ENCODE measurements around the gene POLR3G.

Gene POLR3G

GRCh38 chr5:90553711-90554110 is 79.0 kb downstream of the POLR3G start:
- no peak for FAIRE-seq

GRCh38 chr5:90554358-90555006 is 79.8 kb downstream of the POLR3G start:
- no peak for FAIRE-seq

GRCh38 chr5:90555666-90556065 is 81.0 kb downstream of the POLR3G start:
- no peak for FAIRE-seq

- no peak for FAIRE-seq
Observed at GRCh38 chr5:90557391-90557790, 82.7 kb downstream of the POLR3G start.

GRCh38 chr5:90557871-90558270 is 83.2 kb downstream of the POLR3G start:
- FAIRE-seq: no peak

GRCh38 chr5:90558344-90559192 is 83.9 kb downstream of the POLR3G start, which contains the start of gene ADGRV1:
TSS of gene ADGRV1 (plus strand) at chr5:90558797. CDS start at chr5:90558896, 99 bp downstream.
- FAIRE-seq: no peak

GRCh38 chr5:90560771-90561170 is 86.1 kb downstream of the POLR3G start:
- FAIRE-seq: no peak

GRCh38 chr5:90561766-90562165 is 87.1 kb downstream of the POLR3G start:
- no peak for FAIRE-seq

GRCh38 chr5:90562341-90562740 is 87.7 kb downstream of the POLR3G start:
- no peak for FAIRE-seq

- no peak for FAIRE-seq
Observed at GRCh38 chr5:90563108-90563507, 88.4 kb downstream of the POLR3G start.
